ENCODE measurements around the gene LZTS3.
"Not testable (repeated sequence)": the region's sequence is repeated elsewhere in the genome, so short reads cannot be mapped to it uniquely, and the experiment has no call there.

LZTS3 gene

GRCh38 chr20:3172933-3173609, at the start of gene LZTS3:
TSS of gene LZTS3 (minus strand) at chr20:3173549. CDS start at chr20:3167163, 6,386 bp downstream.
- DNase-seq = peak; percentile 84

GRCh38 chr20:3221398-3222226, 48.3 kb upstream of the LZTS3 start:
- no peak for DNase-seq

- no peak for DNase-seq
These were observed 45.1 kb upstream of the LZTS3 start for GRCh38 chr20:3218307-3218988.

- not testable (repeated sequence) for DNase-seq
These were observed 42.1 kb upstream of the LZTS3 start for GRCh38 chr20:3215359-3215917.

GRCh38 chr20:3213226-3213625, 39.9 kb upstream of the LZTS3 start:
- DNase-seq = no peak

- no peak for DNase-seq
These were observed 37.0 kb upstream of the LZTS3 start for GRCh38 chr20:3210346-3210745.

GRCh38 chr20:3209946-3210317, 36.6 kb upstream of the LZTS3 start:
- peak; percentile 11 for DNase-seq

GRCh38 chr20:3209257-3209945, 36.1 kb upstream of the LZTS3 start, which contains the start of gene ITPA:
TSS of gene ITPA (plus strand) at chr20:3209498. CDS start at chr20:3209552, 54 bp downstream.
- DNase-seq = peak; percentile 79

- no peak for DNase-seq
These were observed 35.5 kb upstream of the LZTS3 start for GRCh38 chr20:3208786-3209256.

GRCh38 chr20:3204124-3204794, 30.9 kb upstream of the LZTS3 start, which contains the start of gene DDRGK1:
TSS of gene DDRGK1 (minus strand) at chr20:3204682. CDS start at chr20:3204627, 55 bp downstream.
- DNase-seq = peak; percentile 97

GRCh38 chr20:3203315-3204123, 30.2 kb upstream of the LZTS3 start:
- DNase-seq = peak; percentile 80

- DNase-seq = no peak
These were observed 29.6 kb upstream of the LZTS3 start for GRCh38 chr20:3202965-3203314.

- DNase-seq = no peak
These were observed 26.8 kb upstream of the LZTS3 start for GRCh38 chr20:3199976-3200755.

- no peak for DNase-seq
These were observed 25.9 kb upstream of the LZTS3 start for GRCh38 chr20:3199206-3199605.

- no peak for DNase-seq
These were observed 22.4 kb upstream of the LZTS3 start for GRCh38 chr20:3195590-3196237.

GRCh38 chr20:3194617-3195280, 21.4 kb upstream of the LZTS3 start:
- peak; percentile 34 for DNase-seq

- no peak for DNase-seq
These were observed 20.7 kb upstream of the LZTS3 start for GRCh38 chr20:3193806-3194616.
